WTC11 (cell line): ENCODE measurements around the gene EFS. TPM values are rescaled to one million over a fixed set of nuclear protein-coding genes. Genes with fewer than 3 reads are reported as not detected.

Source experiments
- HMGA2 ChIP-seq: fragments of 250-450 bp; sonication (Bioruptor Pico); IDR thresholded peaks from 2 replicates; pipeline ENCODE4 v1.4.0; 2021; ENCODE audit warnings: mild to moderate bottlenecking, moderate library complexity
- IRF1 ChIP-seq: sonication (generic); formaldehyde crosslinking; IDR thresholded peaks from 2 replicates; pipeline ENCODE4 v1.8.0; 2023; ENCODE audit warnings: missing genetic modification reagents
- JAZF1 ChIP-seq: fragments of 250-450 bp; sonication (Bioruptor Pico); IDR thresholded peaks from 2 replicates; pipeline ENCODE4 v1.9.0; 2021; ENCODE audit warnings: moderate library complexity, mild to moderate bottlenecking, inconsistent platforms
- JUN ChIP-seq: sonication (generic); formaldehyde crosslinking; IDR thresholded peaks from 2 replicates; pipeline ENCODE4 v1.8.0; 2023; ENCODE audit warnings: mild to moderate bottlenecking, missing genetic modification reagents
- MXD4 ChIP-seq: fragments of 250-450 bp; sonication (Bioruptor Pico); IDR thresholded peaks from 2 replicates; pipeline ENCODE4 v1.8.0; 2021; ENCODE audit warnings: mild to moderate bottlenecking, moderate library complexity, borderline replicate concordance
- NR3C1 ChIP-seq: sonication (generic); formaldehyde crosslinking; conservative IDR thresholded peaks from 2 replicates; pipeline ENCODE4 v1.8.1; 2023; ENCODE audit warnings: low read depth, mild to moderate bottlenecking, missing genetic modification reagents
- USF1 ChIP-seq: sonication (generic); formaldehyde crosslinking; IDR thresholded peaks from 2 replicates; pipeline ENCODE4 v1.8.0; 2022; ENCODE audit warnings: mild to moderate bottlenecking, missing genetic modification reagents
- ZNF423 ChIP-seq: fragments of 250-450 bp; sonication (Bioruptor Pico); IDR thresholded peaks from 2 replicates; pipeline ENCODE4 v2.1.2; 2022; ENCODE audit warnings: mild to moderate bottlenecking, moderate library complexity
- ZNF671 ChIP-seq: fragments of 250-450 bp; sonication (Bioruptor Pico); IDR thresholded peaks from 2 replicates; pipeline ENCODE4 v1.8.0; 2021; ENCODE audit warnings: mild to moderate bottlenecking
- microRNA-seq: library from miRNA; unstranded; fragments of <30 nt; microRNA quantifications from one replicate; pipeline ENCODE4 v1.2.0, GENCODE V29; 2022; ENCODE audit warnings: borderline number of aligned reads
- total RNA-seq: library from RNA; stranded (reverse); gene quantifications from 3 replicates; pipeline ENCODE4 v1.2.3, GENCODE V29; 2021
- TF ChIP-seq, protein P1 (sequence below): sonication (generic); formaldehyde crosslinking; IDR thresholded peaks from 2 replicates; pipeline ENCODE4 v1.8.1; 2022; ENCODE audit warnings: low read depth, missing genetic modification reagents, borderline replicate concordance
- TF ChIP-seq, protein P2 (sequence below): sonication (generic); formaldehyde crosslinking; IDR thresholded peaks from 2 replicates; pipeline ENCODE4 v1.8.0; 2022; ENCODE audit warnings: missing genetic modification reagents

Gene EFS
- total RNA-seq, 1 experiment from 2014 or later: 35.3 TPM

GRCh38 chr14:23306412-23307145 is 58.4 kb downstream of the EFS start, which contains the start of gene BCL2L2 (continued):
- TF ChIP-seq ZNF423 (CRISPR knock-in tag) (no peak), IRF1 (CRISPR knock-in tag) (0 out of 2 replicates have a peak, but pooled peaks have one; percentile 32), JAZF1 (no peak), MXD4 (CRISPR knock-in tag) (no peak), ZNF671 (no peak), JUN (CRISPR knock-in tag) (no peak), HMGA2 (CRISPR knock-in tag) (no peak), USF1 (no peak), NR3C1 (CRISPR knock-in tag) (no peak)
- TF ChIP-seq, protein P1, sequence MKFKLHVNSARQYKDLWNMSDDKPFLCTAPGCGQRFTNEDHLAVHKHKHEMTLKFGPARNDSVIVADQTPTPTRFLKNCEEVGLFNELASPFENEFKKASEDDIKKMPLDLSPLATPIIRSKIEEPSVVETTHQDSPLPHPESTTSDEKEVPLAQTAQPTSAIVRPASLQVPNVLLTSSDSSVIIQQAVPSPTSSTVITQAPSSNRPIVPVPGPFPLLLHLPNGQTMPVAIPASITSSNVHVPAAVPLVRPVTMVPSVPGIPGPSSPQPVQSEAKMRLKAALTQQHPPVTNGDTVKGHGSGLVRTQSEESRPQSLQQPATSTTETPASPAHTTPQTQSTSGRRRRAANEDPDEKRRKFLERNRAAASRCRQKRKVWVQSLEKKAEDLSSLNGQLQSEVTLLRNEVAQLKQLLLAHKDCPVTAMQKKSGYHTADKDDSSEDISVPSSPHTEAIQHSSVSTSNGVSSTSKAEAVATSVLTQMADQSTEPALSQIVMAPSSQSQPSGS (CRISPR knock-in tag): no peak
- TF ChIP-seq, protein P2, sequence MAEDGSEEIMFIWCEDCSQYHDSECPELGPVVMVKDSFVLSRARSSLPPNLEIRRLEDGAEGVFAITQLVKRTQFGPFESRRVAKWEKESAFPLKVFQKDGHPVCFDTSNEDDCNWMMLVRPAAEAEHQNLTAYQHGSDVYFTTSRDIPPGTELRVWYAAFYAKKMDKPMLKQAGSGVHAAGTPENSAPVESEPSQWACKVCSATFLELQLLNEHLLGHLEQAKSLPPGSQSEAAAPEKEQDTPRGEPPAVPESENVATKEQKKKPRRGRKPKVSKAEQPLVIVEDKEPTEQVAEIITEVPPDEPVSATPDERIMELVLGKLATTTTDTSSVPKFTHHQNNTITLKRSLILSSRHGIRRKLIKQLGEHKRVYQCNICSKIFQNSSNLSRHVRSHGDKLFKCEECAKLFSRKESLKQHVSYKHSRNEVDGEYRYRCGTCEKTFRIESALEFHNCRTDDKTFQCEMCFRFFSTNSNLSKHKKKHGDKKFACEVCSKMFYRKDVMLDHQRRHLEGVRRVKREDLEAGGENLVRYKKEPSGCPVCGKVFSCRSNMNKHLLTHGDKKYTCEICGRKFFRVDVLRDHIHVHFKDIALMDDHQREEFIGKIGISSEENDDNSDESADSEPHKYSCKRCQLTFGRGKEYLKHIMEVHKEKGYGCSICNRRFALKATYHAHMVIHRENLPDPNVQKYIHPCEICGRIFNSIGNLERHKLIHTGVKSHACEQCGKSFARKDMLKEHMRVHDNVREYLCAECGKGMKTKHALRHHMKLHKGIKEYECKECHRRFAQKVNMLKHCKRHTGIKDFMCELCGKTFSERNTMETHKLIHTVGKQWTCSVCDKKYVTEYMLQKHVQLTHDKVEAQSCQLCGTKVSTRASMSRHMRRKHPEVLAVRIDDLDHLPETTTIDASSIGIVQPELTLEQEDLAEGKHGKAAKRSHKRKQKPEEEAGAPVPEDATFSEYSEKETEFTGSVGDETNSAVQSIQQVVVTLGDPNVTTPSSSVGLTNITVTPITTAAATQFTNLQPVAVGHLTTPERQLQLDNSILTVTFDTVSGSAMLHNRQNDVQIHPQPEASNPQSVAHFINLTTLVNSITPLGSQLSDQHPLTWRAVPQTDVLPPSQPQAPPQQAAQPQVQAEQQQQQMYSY (CRISPR knock-in tag): no peak; the same call in 1 of the 2 replicates

Small RNAs within 50 kb of the gene (microRNA-seq; reads per million reads assigned to microRNA genes)
- gene MIR208A: 5.9 reads per million, percentile 16 among the genes with 10 or more reads in this experiment

Other genes with a start within 250 kb of the EFS start
- not detected in 3 replicates for gene CEBPE, start 245.9 kb downstream of the EFS start, total RNA-seq
- gene SLC7A8, start 181.5 kb downstream of the EFS start, total RNA-seq: 200 to 207 TPM (median 201 TPM) in 3 replicates
- gene RNF212B, start 127.2 kb downstream of the EFS start, total RNA-seq: 0.27 to 0.55 TPM (median 0.46 TPM) in 3 replicates
- 9.4 to 10.7 TPM (median 10.1 TPM) in 3 replicates for gene HOMEZ, start 79.0 kb downstream of the EFS start, total RNA-seq
- 4.1 to 7.4 TPM (median 5.9 TPM) in 3 replicates for gene PPP1R3E, start 62.3 kb downstream of the EFS start, total RNA-seq
- gene BCL2L2, start 58.3 kb downstream of the EFS start, total RNA-seq: 15.5 to 18.2 TPM (median 16.9 TPM) in 3 replicates
- 290 to 321 TPM (median 295 TPM) in 3 replicates for gene PABPN1, start 43.7 kb downstream of the EFS start, total RNA-seq
- gene SLC22A17, start 12.3 kb downstream of the EFS start, total RNA-seq: 42.3 to 52.4 TPM (median 51.4 TPM) in 3 replicates
- 0.24 TPM in 1 of 3 replicates, not detected in the others for gene IL25, start 7.6 kb upstream of the EFS start, total RNA-seq
- gene CMTM5, start 11.9 kb upstream of the EFS start, total RNA-seq: 0.24 to 0.41 TPM (median 0.39 TPM) in 3 replicates
- gene MYH6, start 43.1 kb upstream of the EFS start, total RNA-seq: 0.09 to 0.14 TPM (median 0.09 TPM) in 3 replicates
- gene MYH7, start 70.5 kb upstream of the EFS start, total RNA-seq: 0.02 TPM in 1 of 3 replicates, not detected in the others
- gene NGDN, start 104.5 kb upstream of the EFS start, total RNA-seq: 37.4 to 45.5 TPM (median 43.3 TPM) in 3 replicates
- gene ZFHX2, start 186.6 kb upstream of the EFS start, total RNA-seq: 16.4 to 26.2 TPM (median 25.7 TPM) in 3 replicates
- gene THTPA, start 191.1 kb upstream of the EFS start, total RNA-seq: 20.0 to 26.2 TPM (median 25.4 TPM) in 3 replicates
- 108 to 122 TPM (median 115 TPM) in 3 replicates for gene AP1G2, start 202.6 kb upstream of the EFS start, total RNA-seq
- gene JPH4, start 213.6 kb upstream of the EFS start, total RNA-seq: 50.1 to 62.0 TPM (median 60.0 TPM) in 3 replicates